Measurements from ENCODE around the gene FUT1. TPM values are rescaled to one million over a fixed set of nuclear protein-coding genes. Genes with fewer than 3 reads are reported as not detected.
"Not testable (repeated sequence)": the region's sequence is repeated elsewhere in the genome, so short reads cannot be mapped to it uniquely, and the experiment has no call there.

The FUT1 gene
- total RNA-seq, 1 experiment from 2014 or later: 0.06 TPM

- H3K9me3 ChIP-seq (ENCODE audit: low read depth, low read length, poor library complexity, severe bottlenecking): no peaks in the 10 kb centered on the region
- no peaks in the 10 kb centered on the region for H3K27me3 ChIP-seq (replicated peaks; ENCODE audit: insufficient read depth, low read depth, low read length, poor library complexity)
- ChIA-PET POLR2A (ENCODE audit: low non-redundant PET) (no interaction called here), CTCF (no interaction called here)
- BruUV-seq (replicated peaks): no TSS peak
- no peak for DNase-seq (ENCODE audit: low spot score)
- intact Hi-C loops (cut with micrococcal nuclease; ENCODE audit: unreplicated experiment): no loop called here
- H3K4me3 ChIP-seq (ENCODE audit: low read depth, low read length, poor library complexity, severe bottlenecking): no peak overlapping the region
- H3K27ac ChIP-seq (ENCODE audit: low read depth, low read length, poor library complexity, severe bottlenecking): peak overlapping the region; percentile 51
- TF ChIP-seq CTCF (conservative IDR thresholded peaks at IDR 0.05; ENCODE audit: low read depth, low read length) (no peak), EZH2 (IDR thresholded peaks at IDR 0.05; ENCODE audit: borderline replicate concordance, low read depth, low read length, poor library complexity, severe bottlenecking) (no peak)
- peaks cover 45% of the 10 kb centered on the region for H3K4me1 ChIP-seq (ENCODE audit: insufficient read depth, low read length, poor library complexity, severe bottlenecking)
- no peaks in the 10 kb centered on the region for H3K36me3 ChIP-seq (ENCODE audit: insufficient read depth, low read length, poor library complexity, severe bottlenecking)
Observed at GRCh38 chr19:48718711-48719231, 33.7 kb downstream of the FUT1 start.

- CTCF ChIA-PET; H3K9me3 ChIP-seq (ENCODE audit: low read depth, low read length, poor library complexity, severe bottlenecking); H3K27me3 ChIP-seq (replicated peaks; ENCODE audit: insufficient read depth, low read depth, low read length, poor library complexity); DNase-seq (ENCODE audit: low spot score); H3K4me3 ChIP-seq (ENCODE audit: low read depth, low read length, poor library complexity, severe bottlenecking); H3K36me3 ChIP-seq (ENCODE audit: insufficient read depth, low read length, poor library complexity, severe bottlenecking); POLR2A ChIA-PET (ENCODE audit: low non-redundant PET); BruUV-seq (replicated peaks); H3K27ac ChIP-seq (ENCODE audit: low read depth, low read length, poor library complexity, severe bottlenecking); intact Hi-C loops (cut with micrococcal nuclease; ENCODE audit: unreplicated experiment): not testable (repeated sequence)
- H3K4me1 ChIP-seq (ENCODE audit: insufficient read depth, low read length, poor library complexity, severe bottlenecking): peaks cover 44% of the 10 kb centered on the region
Observed at GRCh38 chr19:48718106-48718505, 34.3 kb downstream of the FUT1 start.

- peak; percentile 89 for DNase-seq (ENCODE audit: low spot score)
- no peaks in the 10 kb centered on the region for H3K36me3 ChIP-seq (ENCODE audit: insufficient read depth, low read length, poor library complexity, severe bottlenecking)
Observed at GRCh38 chr19:48716562-48717291, 35.7 kb downstream of the FUT1 start.

More at GRCh38 chr19:48716562-48717291, 35.7 kb downstream of the FUT1 start:
- POLR2A ChIA-PET (ENCODE audit: low non-redundant PET): interaction anchor here (0.5 kb wide), 1 partner anchor 33 kb away, joined by 3 read pairs; no protein-coding TSS in a partner anchor
- CTCF ChIA-PET: interaction anchor here (1.0 to 1.1 kb wide), 2 partner anchors 9 to 22 kb away, joined by 3 read pairs; no protein-coding TSS in a partner anchor
- H3K4me1 ChIP-seq (ENCODE audit: insufficient read depth, low read length, poor library complexity, severe bottlenecking): peaks cover 40% of the 10 kb centered on the region
- intact Hi-C loops (cut with micrococcal nuclease; ENCODE audit: unreplicated experiment): no loop called here
- no peaks in the 10 kb centered on the region for H3K27me3 ChIP-seq (replicated peaks; ENCODE audit: insufficient read depth, low read depth, low read length, poor library complexity)
- BruUV-seq (replicated peaks): no TSS peak
- TF ChIP-seq EZH2 (IDR thresholded peaks at IDR 0.05; ENCODE audit: borderline replicate concordance, low read depth, low read length, poor library complexity, severe bottlenecking) (no peak), CTCF (conservative IDR thresholded peaks at IDR 0.05; ENCODE audit: low read depth, low read length) (no peak)
- peak overlapping the region; percentile 88 for H3K27ac ChIP-seq (ENCODE audit: low read depth, low read length, poor library complexity, severe bottlenecking)
- H3K4me3 ChIP-seq (ENCODE audit: low read depth, low read length, poor library complexity, severe bottlenecking): peak overlapping the region; percentile 66
- H3K9me3 ChIP-seq (ENCODE audit: low read depth, low read length, poor library complexity, severe bottlenecking): no peaks in the 10 kb centered on the region

All from A673 (cell line).